H1 (cell line): ENCODE results near the gene DPY30. TPM values are rescaled to one million over a fixed set of nuclear protein-coding genes. Genes with fewer than 3 reads are reported as not detected.

Source experiments
- ASH2L ChIP-seq: fragments of 200-600, 300-600 bp; sonication (generic); IDR thresholded peaks from one replicate; pipeline ENCODE4 v1.7.1; 2017; ENCODE audit warnings: low read length
- BACH1 ChIP-seq: IDR thresholded peaks from 2 replicates; pipeline ENCODE4 v1.6.1; 2012; ENCODE audit warnings: low read length, improper control_type of control experiment
- BCL11A ChIP-seq, 2 experiments: IDR thresholded peaks; one replicate each; pipeline ENCODE4 v1.6.1; 2011; ENCODE audit warnings: low read depth in 2 of 2, low read length in 2 of 2, mild to moderate bottlenecking in 2 of 2
- BRCA1 ChIP-seq: IDR thresholded peaks from 2 replicates; pipeline ENCODE4 v1.6.1; 2012; ENCODE audit warnings: low read depth, low read length, improper control_type of control experiment
- CHD2 ChIP-seq: IDR thresholded peaks from 2 replicates; pipeline ENCODE4 v1.6.1; 2012; ENCODE audit warnings: low read length, improper control_type of control experiment
- CTBP2 ChIP-seq: IDR thresholded peaks from 2 replicates; pipeline ENCODE4 v1.7.0; 2011; ENCODE audit warnings: borderline replicate concordance, mild to moderate bottlenecking, moderate library complexity, mixed read lengths, low read length; ENCODE audit not compliant: insufficient read depth, insufficient read length
- FOSL1 ChIP-seq: IDR thresholded peaks from 2 replicates; pipeline ENCODE4 v1.6.1; 2011; ENCODE audit warnings: mild to moderate bottlenecking, low read depth, low read length, moderate library complexity; ENCODE audit not compliant: insufficient read depth
- HDAC2 ChIP-seq, 2 experiments: fragments of 300-600 bp in 1 of 2; sonication (generic) in 1 of 2; IDR thresholded peaks; 2 replicates each; pipeline ENCODE4 v1.6.1; 2011 to 2012; ENCODE audit warnings: low read depth in 2 of 2, low read length in 2 of 2, mild to moderate bottlenecking in 2 of 2, moderate library complexity in 2 of 2, borderline replicate concordance in 1 of 2, inconsistent platforms in 1 of 2
- JUN ChIP-seq: IDR thresholded peaks from 2 replicates; pipeline ENCODE4 v1.6.1; 2011; ENCODE audit warnings: low read depth, mild to moderate bottlenecking, improper control_type of control experiment, low read length
- MAFK ChIP-seq: IDR thresholded peaks from 2 replicates; pipeline ENCODE4 v1.6.1; 2012; ENCODE audit warnings: low read depth, mild to moderate bottlenecking, improper control_type of control experiment, low read length
- NANOG ChIP-seq: IDR thresholded peaks from 2 replicates; pipeline ENCODE4 v1.6.1; 2011; ENCODE audit warnings: low read length, low read depth, mild to moderate bottlenecking, inconsistent platforms; ENCODE audit not compliant: insufficient read depth, poor library complexity, severe bottlenecking
- PHF8 ChIP-seq: fragments of 200-600 bp; sonication (generic); conservative IDR thresholded peaks from 2 replicates; pipeline ENCODE4 v1.7.1; 2012; ENCODE audit warnings: low read depth, mild to moderate bottlenecking, inconsistent platforms, low read length, moderate library complexity
- POLR2AphosphoS5 ChIP-seq: IDR thresholded peaks from 2 replicates; pipeline ENCODE4 v1.6.1; 2011; ENCODE audit warnings: low read depth, low read length
- POU5F1 ChIP-seq: IDR thresholded peaks from 2 replicates; pipeline ENCODE4 v1.6.1; 2011; ENCODE audit warnings: low read depth, mild to moderate bottlenecking, low read length, moderate library complexity
- RBBP5 ChIP-seq: IDR thresholded peaks from 2 replicates; pipeline ENCODE4 v1.7.1; 2012; ENCODE audit warnings: low read depth, mild to moderate bottlenecking, inconsistent platforms, low read length, moderate library complexity, borderline replicate concordance
- RFX5 ChIP-seq: IDR thresholded peaks from 2 replicates; pipeline ENCODE4 v1.6.1; 2011; ENCODE audit warnings: low read depth, low read length, improper control_type of control experiment, borderline replicate concordance
- RXRA ChIP-seq: IDR thresholded peaks from 2 replicates; pipeline ENCODE4 v1.6.1; 2011; ENCODE audit warnings: low read depth, mild to moderate bottlenecking, low read length, moderate library complexity; ENCODE audit not compliant: insufficient read depth
- SIN3A ChIP-seq, 2 experiments: IDR thresholded peaks in 1 of 2; conservative IDR thresholded peaks in 1 of 2; 2 replicates each; pipeline ENCODE4 v1.6.1; 2011 to 2012; ENCODE audit warnings: low read length in 2 of 2, improper control_type of control experiment in 1 of 2, low read depth in 1 of 2, mild to moderate bottlenecking in 1 of 2
- SP2 ChIP-seq: IDR thresholded peaks from 2 replicates; pipeline ENCODE4 v1.6.1; 2012; ENCODE audit warnings: mild to moderate bottlenecking, low read length, inconsistent platforms
- SRF ChIP-seq: IDR thresholded peaks from 2 replicates; pipeline ENCODE4 v1.6.1; 2011; ENCODE audit warnings: mild to moderate bottlenecking, low read depth, low read length, moderate library complexity
- TAF7 ChIP-seq: optimal IDR thresholded peaks from 2 replicates; pipeline ENCODE3; 2011; ENCODE audit warnings: low read depth, mild to moderate bottlenecking, inconsistent platforms, low read length, moderate library complexity, borderline replicate concordance
- YY1 ChIP-seq: IDR thresholded peaks from 2 replicates; pipeline ENCODE4 v1.6.1; 2011; ENCODE audit warnings: low read depth, mild to moderate bottlenecking, low read length
- polyA plus RNA-seq, 7 experiments: library from polyadenylated mRNA; depleted of rRNA in 3 of 7; stranded (reverse) in 5 of 7; unstranded in 2 of 7; fragments of >200 nt in 5 of 7; fragments of 200-250 nt in 2 of 7; gene quantifications; 1 replicate in 5 of 7; 2 replicates in 1 of 7; 4 replicates in 1 of 7; pipeline versions ENCODE4 v1.2.1 to v1.2.3, GENCODE V29; 2011 to 2013; ENCODE audit warnings: missing spikeins in 2 of 7, mixed read lengths in 2 of 7
- total RNA-seq: library from RNA; stranded (reverse); fragmentation: NEBNext Ultra II Directional; extraction: Animal tissue kit (Norgen Biotek cat#: 25700); gene quantifications from 2 replicates; pipeline ENCODE4 v1.2.1, GENCODE V29; 2021
- TF ChIP-seq, protein P1 (sequence below): IDR thresholded peaks from 2 replicates; pipeline ENCODE4 v1.6.1; 2011; ENCODE audit warnings: low read length, improper control_type of control experiment

The DPY30 gene
- total and polyA plus RNA-seq, 2 of the 8 experiments (the other 6 are each of a cell fraction or from before 2014, with no cell fraction given): 139 to 157 TPM

DNA sequence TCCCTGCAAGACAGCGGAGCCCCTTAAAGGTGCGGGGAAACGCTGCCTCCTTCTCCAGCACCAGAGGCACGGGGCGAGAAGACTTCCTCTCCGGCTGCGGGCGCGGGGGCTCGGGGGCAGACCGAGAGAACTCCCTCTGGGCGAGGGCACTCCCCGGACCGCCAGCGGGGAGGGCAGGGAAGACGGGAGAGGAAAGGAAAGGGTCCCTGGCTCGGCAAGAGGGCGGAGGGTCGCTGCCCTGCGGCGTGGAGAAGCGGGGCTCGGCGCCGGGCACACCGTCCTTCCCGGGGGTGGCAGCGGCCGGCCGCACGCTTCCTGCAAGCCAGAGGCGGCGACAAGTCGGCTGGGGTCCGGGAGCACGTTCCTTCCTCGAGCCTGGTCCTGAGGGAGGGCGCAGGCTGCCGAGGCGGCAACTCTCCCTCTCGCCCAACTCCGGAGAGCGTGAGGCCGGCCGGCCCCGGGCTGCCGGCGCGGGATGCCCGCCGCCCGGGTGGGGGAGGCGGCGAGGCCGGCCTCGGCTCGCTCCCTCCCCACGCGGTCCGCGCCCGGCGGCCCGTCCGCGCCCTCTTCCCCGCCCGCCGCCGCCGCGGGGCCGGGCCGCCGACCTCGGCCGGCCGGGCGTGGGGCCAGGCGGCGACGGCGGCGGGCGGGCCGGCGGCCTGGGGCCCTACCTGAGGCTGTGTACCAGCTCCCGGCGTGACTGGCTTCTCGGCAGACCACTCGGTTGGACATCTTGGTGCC lies 29.9 kb downstream of the DPY30 start (continued):
- TF ChIP-seq FOSL1: no peak
- TF ChIP-seq POU5F1: no peak
- TF ChIP-seq BCL11A (IDR thresholded peaks at IDR 0.05; ENCODE audit: low read depth in 2 of 2, low read length in 2 of 2): no peak
- no peak for TF ChIP-seq CTBP2
- 0 out of 4 replicates have a peak, but pooled peaks of 1 of the 2 experiments have one; percentile 7 for TF ChIP-seq HDAC2 (IDR thresholded peaks at IDR 0.05; ENCODE audit: borderline replicate concordance in 1 of 2, low read depth in 2 of 2, low read length in 2 of 2)
- no peak for TF ChIP-seq BRCA1
- no peak for TF ChIP-seq JUN
- peak; percentile 32; the same call in 1 of the 2 replicates for TF ChIP-seq RBBP5
- no peak for TF ChIP-seq SP2
- peak; percentile 36 for TF ChIP-seq PHF8
- TF ChIP-seq SRF: no peak
- peak; percentile 61 for TF ChIP-seq ASH2L
- no peak for TF ChIP-seq RFX5
- no peak for TF ChIP-seq BACH1
- no peak for TF ChIP-seq TAF7
- TF ChIP-seq POLR2AphosphoS5: no peak
- TF ChIP-seq SIN3A (conservative IDR thresholded peaks at IDR 0.05 in 1 of 2, IDR thresholded peaks at IDR 0.05 in 1 of 2; ENCODE audit: low read depth in 1 of 2, low read length in 2 of 2): peak; percentile 7 to 80; a peak in 2 of 4 replicates
- TF ChIP-seq RXRA: no peak
- no peak for TF ChIP-seq CHD2
- TF ChIP-seq YY1: no peak
- TF ChIP-seq NANOG: no peak
- TF ChIP-seq, protein P1, sequence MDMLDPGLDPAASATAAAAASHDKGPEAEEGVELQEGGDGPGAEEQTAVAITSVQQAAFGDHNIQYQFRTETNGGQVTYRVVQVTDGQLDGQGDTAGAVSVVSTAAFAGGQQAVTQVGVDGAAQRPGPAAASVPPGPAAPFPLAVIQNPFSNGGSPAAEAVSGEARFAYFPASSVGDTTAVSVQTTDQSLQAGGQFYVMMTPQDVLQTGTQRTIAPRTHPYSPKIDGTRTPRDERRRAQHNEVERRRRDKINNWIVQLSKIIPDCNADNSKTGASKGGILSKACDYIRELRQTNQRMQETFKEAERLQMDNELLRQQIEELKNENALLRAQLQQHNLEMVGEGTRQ: no peak
- no peak for TF ChIP-seq MAFK
